Mucosa of rectum (tissue), 2 donors: ENCODE measurements around the gene AP3B1.
"Not testable (repeated sequence)": the region's sequence is repeated elsewhere in the genome, so short reads cannot be mapped to it uniquely, and the experiment has no call there.

Experiments used
- H3K27ac ChIP-seq, 2 donors: one replicate each; pipeline ENCODE4 v1.7.0; 2013; ENCODE audit warnings: inconsistent platforms in 2 of 2, low read depth in 2 of 2, low read length in 2 of 2
- H3K27me3 ChIP-seq, 2 donors: one replicate each; pipeline ENCODE4 v1.7.0; 2013; ENCODE audit warnings: low read length in 2 of 2; ENCODE audit not compliant: control insufficient read depth in 2 of 2, insufficient read depth in 2 of 2
- H3K36me3 ChIP-seq, 2 donors: one replicate each; pipeline ENCODE4 v1.7.0; 2013; ENCODE audit warnings: low read length in 2 of 2; ENCODE audit not compliant: control insufficient read depth in 2 of 2, insufficient read depth in 2 of 2
- H3K4me1 ChIP-seq, 2 donors: one replicate each; pipeline ENCODE4 v1.7.0; 2013; ENCODE audit warnings: low read length in 2 of 2, mild to moderate bottlenecking in 1 of 2; ENCODE audit not compliant: control insufficient read depth in 2 of 2, insufficient read depth in 2 of 2
- H3K4me3 ChIP-seq, 2 donors: one replicate each; pipeline ENCODE4 v1.7.0; 2013; ENCODE audit warnings: low read length in 2 of 2
- H3K9ac ChIP-seq, 2 donors: one replicate each; pipeline ENCODE4 v1.7.0; 2013; ENCODE audit warnings: low read length in 2 of 2, low read depth in 1 of 2, mild to moderate bottlenecking in 1 of 2
- H3K9me3 ChIP-seq, 2 donors: one replicate each; pipeline ENCODE4 v1.7.0; 2013; ENCODE audit warnings: low read length in 2 of 2; ENCODE audit not compliant: control insufficient read depth in 2 of 2
- donor health status: healthy.
- donor health status: Normal muscosa, but diverticular disease.

Gene AP3B1

DNA sequence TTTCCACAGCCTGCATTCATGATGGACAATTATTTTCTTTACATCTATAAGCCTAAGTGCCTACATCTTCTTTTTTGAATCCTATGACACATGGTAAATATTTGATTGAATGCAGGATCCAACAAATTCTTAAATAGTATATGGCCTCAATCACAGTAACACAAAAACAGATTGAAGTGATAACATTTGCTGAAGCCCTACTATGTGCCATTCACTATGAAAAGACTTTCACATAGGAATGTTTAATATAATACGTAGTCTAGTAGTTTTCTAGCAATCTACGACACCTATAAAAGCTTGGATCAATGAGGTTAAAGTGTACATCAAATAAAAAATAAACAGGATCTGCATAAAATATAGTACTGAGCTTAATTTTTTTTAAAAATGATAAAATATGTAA is 231.0 kb downstream of the AP3B1 start:
- Histone ChIP-seq H3K4me1 (no peaks in the 10 kb centered on the region), H3K9me3 (no peaks in the 10 kb centered on the region), H3K27ac (no peak overlapping the region), H3K36me3 (no peaks in the 10 kb centered on the region), H3K4me3 (no peak overlapping the region), H3K9ac (no peak overlapping the region), H3K27me3 (no peaks in the 10 kb centered on the region)

DNA sequence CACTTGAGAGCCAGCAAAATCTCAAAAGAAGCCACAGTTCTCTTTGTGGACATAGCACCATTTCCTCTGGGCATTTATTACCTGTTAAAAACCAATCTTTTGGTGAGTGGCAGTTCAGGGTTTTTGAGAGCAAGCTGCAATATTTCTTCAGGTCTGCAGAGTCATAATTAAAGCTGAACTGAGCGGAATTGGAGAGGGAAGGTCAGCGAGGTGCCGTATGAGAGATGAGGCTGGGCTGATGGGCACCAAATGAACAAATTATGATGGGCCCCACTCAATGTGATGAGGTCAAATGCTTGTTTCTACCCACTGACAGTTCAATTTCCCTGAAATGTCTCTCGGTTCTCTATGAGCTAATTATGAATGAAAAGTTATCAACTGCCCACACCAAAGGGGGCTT is 231.9 kb downstream of the AP3B1 start:
- no peak overlapping the region for H3K9ac ChIP-seq
- H3K4me3 ChIP-seq: no peak overlapping the region
- no peaks in the 10 kb centered on the region for H3K27me3 ChIP-seq
- H3K4me1 ChIP-seq: no peaks in the 10 kb centered on the region
- no peaks in the 10 kb centered on the region for H3K36me3 ChIP-seq
- no peaks in the 10 kb centered on the region for H3K9me3 ChIP-seq
- H3K27ac ChIP-seq: no peak overlapping the region

DNA sequence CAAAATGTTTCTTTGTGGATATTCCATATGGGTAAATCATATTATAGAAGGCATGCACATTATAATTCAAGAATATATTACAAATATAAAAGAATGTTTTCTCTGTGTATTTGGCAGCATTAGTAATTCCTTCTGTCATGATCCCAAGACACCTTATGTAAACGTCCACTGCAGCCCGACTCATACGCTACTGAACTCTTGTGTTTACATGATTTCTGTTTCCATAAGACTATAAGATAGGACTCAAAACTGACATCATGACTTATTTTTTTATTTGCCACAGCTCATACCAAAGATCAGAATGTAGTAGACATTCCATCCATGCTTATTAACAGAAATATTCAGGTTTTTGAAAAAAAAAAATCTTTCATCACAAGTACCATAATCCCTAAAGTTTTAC is 234.1 kb downstream of the AP3B1 start:
- H3K9ac ChIP-seq: no peak overlapping the region
- H3K4me3 ChIP-seq: no peak overlapping the region
- H3K9me3 ChIP-seq: no peaks in the 10 kb centered on the region
- H3K36me3 ChIP-seq: no peaks in the 10 kb centered on the region
- no peak overlapping the region for H3K27ac ChIP-seq
- no peaks in the 10 kb centered on the region for H3K27me3 ChIP-seq
- no peaks in the 10 kb centered on the region for H3K4me1 ChIP-seq

- H3K36me3 ChIP-seq: no peaks in the 10 kb centered on the region
- no peak overlapping the region for H3K27ac ChIP-seq
- no peaks in the 10 kb centered on the region for H3K4me1 ChIP-seq
- no peak overlapping the region for H3K4me3 ChIP-seq
- no peaks in the 10 kb centered on the region for H3K27me3 ChIP-seq
- H3K9ac ChIP-seq: no peak overlapping the region
- H3K9me3 ChIP-seq: no peaks in the 10 kb centered on the region
These were observed 235.9 kb downstream of the AP3B1 start for GRCh38 chr5:78058625-78059024.

- no peaks in the 10 kb centered on the region for H3K9me3 ChIP-seq
- no peak overlapping the region for H3K9ac ChIP-seq
- H3K36me3 ChIP-seq: no peaks in the 10 kb centered on the region
- no peak overlapping the region for H3K27ac ChIP-seq
- no peak overlapping the region for H3K4me3 ChIP-seq
- H3K4me1 ChIP-seq: no peaks in the 10 kb centered on the region
- no peaks in the 10 kb centered on the region for H3K27me3 ChIP-seq
These were observed 237.5 kb downstream of the AP3B1 start for GRCh38 chr5:78056901-78057514.

DNA sequence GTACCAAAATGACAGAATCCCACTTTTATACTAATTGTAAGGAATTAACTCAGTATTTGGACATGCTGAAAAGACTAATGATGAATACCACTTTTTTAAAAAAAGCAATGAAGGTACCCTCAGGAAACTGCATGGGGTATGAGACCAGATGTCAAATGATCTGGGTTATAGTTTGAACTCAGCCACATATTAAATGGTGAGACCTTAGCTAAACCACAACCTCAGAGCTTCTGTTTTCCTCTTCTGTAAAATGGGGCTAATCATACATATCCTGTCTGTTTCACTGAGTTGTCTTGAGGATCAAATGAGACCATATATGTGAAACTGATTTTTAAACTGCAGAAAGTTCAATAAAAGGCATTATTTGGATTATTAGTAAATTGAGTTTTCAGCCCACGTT is 238.4 kb downstream of the AP3B1 start:
- no peaks in the 10 kb centered on the region for H3K9me3 ChIP-seq
- no peaks in the 10 kb centered on the region for H3K27me3 ChIP-seq
- no peak overlapping the region for H3K4me3 ChIP-seq
- H3K36me3 ChIP-seq: peaks cover 0 to 2% of the 10 kb centered on the region in 2 donors
- H3K4me1 ChIP-seq: no peaks in the 10 kb centered on the region
- H3K27ac ChIP-seq: no peak overlapping the region
- no peak overlapping the region for H3K9ac ChIP-seq

DNA sequence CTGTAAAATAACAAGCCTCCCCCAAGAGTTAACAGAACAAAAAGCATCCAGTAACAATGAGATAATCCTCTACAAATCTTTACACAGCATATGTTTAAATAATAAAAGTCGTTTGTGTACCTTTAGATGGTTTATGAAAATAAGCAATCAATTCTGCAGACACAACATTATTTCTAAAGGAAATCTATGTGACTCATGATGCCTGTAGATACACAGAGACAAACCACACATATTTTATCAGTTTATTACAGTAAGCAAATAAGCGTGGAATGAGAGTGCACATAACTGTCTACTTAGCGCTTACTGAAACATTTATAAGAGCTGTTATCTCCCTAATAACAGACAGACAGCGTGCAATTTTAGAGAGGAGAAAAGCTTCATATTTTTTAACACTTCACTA is 243.6 kb downstream of the AP3B1 start:
- H3K9ac ChIP-seq: no peak overlapping the region
- H3K36me3 ChIP-seq: peaks cover 0 to 2% of the 10 kb centered on the region in 2 donors
- no peaks in the 10 kb centered on the region for H3K9me3 ChIP-seq
- H3K27ac ChIP-seq: no peak overlapping the region
- no peaks in the 10 kb centered on the region for H3K27me3 ChIP-seq
- H3K4me1 ChIP-seq: no peaks in the 10 kb centered on the region
- no peak overlapping the region for H3K4me3 ChIP-seq

- not testable (repeated sequence) for H3K27me3 ChIP-seq, H3K9me3 ChIP-seq
These were observed 247.7 kb downstream of the AP3B1 start for GRCh38 chr5:78046823-78047222.

DNA sequence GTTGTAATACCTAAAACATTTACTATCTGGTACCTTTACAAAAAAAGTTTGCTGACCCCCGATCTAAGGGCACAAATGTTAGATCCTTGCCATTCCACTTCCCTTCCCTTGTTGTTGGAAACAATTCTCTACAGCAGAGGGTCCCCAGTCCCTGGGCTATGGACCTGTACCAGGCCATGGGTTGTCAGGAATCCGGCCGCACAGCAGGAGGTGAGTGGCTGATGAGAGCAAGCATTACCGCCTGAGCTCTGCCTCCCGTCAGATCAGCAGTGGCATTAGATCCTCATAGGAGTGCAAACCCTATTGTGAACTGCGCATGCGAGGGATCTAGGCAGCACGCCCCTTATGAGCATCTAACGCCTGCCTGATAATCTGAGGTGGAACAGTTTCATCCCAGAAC is 248.5 kb downstream of the AP3B1 start:
- Histone ChIP-seq H3K9ac (no peak overlapping the region), H3K4me1 (no peaks in the 10 kb centered on the region), H3K4me3 (no peak overlapping the region), H3K27me3 (no peaks in the 10 kb centered on the region), H3K36me3 (peaks cover 0 to 6% of the 10 kb centered on the region in 2 donors), H3K9me3 (no peaks in the 10 kb centered on the region), H3K27ac (no peak overlapping the region)

More at GRCh38 chr5:78046823-78047222, 247.7 kb downstream of the AP3B1 start:
- H3K36me3 ChIP-seq, H3K4me1 ChIP-seq, H3K4me3 ChIP-seq, H3K9ac ChIP-seq, H3K27ac ChIP-seq: not testable (repeated sequence)

DNA sequence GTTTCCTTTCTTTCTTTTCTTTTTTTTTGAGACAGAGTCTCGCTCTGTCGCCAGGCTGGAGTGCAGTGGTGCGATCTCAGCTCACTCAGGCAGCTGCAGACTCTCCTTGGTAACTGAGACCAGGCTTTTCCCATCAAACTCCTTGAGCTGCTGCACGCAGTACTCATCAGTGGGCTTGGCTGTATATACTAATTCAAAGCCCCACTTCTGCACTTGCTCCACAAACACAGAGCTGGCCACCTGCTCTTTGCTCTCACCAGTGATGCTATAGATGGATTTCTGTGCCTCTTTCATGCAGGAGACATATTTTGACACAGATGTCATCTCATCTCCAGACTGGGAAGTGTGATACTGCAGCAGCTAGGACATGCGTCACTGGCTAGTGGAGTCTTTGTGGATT is 252.7 kb downstream of the AP3B1 start:
- Histone ChIP-seq H3K27me3 (no peaks in the 10 kb centered on the region), H3K36me3 (peaks cover 9 to 13% of the 10 kb centered on the region in 2 donors), H3K4me3 (no peak overlapping the region), H3K9ac (no peak overlapping the region), H3K9me3 (no peaks in the 10 kb centered on the region), H3K4me1 (no peaks in the 10 kb centered on the region), H3K27ac (no peak overlapping the region)

- peaks cover 0 to 2% of the 10 kb centered on the region in 2 donors for H3K36me3 ChIP-seq
- H3K27ac ChIP-seq: no peak overlapping the region
- no peak overlapping the region for H3K9ac ChIP-seq
- H3K4me1 ChIP-seq: no peaks in the 10 kb centered on the region
- no peak overlapping the region for H3K4me3 ChIP-seq
- H3K27me3 ChIP-seq: no peaks in the 10 kb centered on the region
- no peaks in the 10 kb centered on the region for H3K9me3 ChIP-seq
These were observed 269.0 kb downstream of the AP3B1 start for GRCh38 chr5:78025540-78025939.
